HPDE6-E6E7 (cell line): ENCODE data around the gene TSPAN12.
"Not testable (repeated sequence)": the region's sequence is repeated elsewhere in the genome, so short reads cannot be mapped to it uniquely, and the experiment has no call there.

Experiments used
- DNase-seq: peaks from one replicate; pipeline ENCODE4 v3.0.0; 2011; ENCODE audit warnings: missing footprints; ENCODE audit errors: extremely low spot score

Gene TSPAN12

GRCh38 chr7:120857588-120858573 lies at the start of gene TSPAN12:
TSPAN12 (minus strand) TSS chr7:120858144; CDS start chr7:120856763, 1,381 bp downstream.
- peak; percentile 69 for DNase-seq

GRCh38 chr7:120898715-120899499 lies 41.0 kb upstream of the TSPAN12 start:
- no peak for DNase-seq

- not testable (repeated sequence) for DNase-seq
Measured at GRCh38 chr7:120895253-120895652, 37.3 kb upstream of the TSPAN12 start.

DNA sequence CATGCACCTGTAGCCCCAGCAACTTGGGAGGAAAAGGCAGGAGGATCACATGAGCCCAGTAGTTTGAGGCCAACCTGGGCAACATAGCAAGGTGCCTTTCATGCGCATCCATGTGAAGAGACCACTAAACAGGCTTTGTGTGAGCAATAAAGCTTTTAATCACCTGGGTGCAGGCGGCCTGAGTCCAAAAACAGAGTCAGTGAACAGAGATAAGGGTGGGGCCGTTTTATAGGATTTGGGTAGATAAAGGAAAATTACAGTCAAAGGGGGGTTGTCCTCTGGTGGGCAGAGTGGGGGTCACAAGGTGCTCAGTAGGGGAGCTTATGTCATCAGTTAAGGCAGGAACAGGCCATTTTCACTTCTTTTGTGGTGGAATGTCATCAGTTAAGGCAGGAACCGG lies 27.7 kb upstream of the TSPAN12 start:
- DNase-seq, result not testable (repeated sequence)

DNA sequence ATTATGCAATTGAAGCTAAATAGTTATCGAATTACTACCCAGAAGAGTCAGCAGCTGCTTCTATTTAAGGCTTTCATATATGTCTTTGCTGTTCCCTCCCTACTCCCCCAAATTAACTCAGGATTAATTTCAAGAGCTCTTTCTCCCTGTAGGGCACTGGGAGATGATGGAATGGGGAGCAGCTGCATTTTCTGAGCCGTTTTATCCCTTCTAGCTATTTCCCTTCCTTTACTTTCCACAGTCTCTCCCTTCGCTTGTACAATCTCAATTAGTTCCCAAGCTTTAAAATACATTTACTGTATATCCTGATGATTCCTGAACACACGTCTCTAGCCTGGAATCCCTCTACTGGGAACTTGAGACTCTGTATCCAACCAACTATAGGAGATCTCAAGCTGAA lies 19.8 kb upstream of the TSPAN12 start:
- no peak for DNase-seq

DNA sequence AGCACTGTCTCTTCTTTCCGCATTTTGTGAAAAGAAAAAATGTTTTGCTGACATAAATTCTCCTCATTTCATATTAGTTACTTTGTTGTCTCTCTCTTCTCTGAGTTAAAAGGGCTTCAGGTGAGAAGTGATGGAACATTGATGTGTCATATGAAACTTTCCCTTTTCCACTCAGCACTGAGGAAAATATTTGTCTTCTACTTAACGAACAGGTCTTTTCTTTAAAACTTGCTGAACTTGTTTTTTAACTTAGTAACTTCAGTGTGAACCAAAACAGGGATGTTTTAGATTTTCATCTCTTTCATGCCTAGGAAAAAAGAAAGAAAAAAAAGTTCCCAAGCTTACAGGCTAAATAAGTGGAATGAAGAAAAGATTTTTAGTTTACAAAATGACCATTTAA lies 19.0 kb upstream of the TSPAN12 start:
- DNase-seq, result peak; percentile 17

DNA sequence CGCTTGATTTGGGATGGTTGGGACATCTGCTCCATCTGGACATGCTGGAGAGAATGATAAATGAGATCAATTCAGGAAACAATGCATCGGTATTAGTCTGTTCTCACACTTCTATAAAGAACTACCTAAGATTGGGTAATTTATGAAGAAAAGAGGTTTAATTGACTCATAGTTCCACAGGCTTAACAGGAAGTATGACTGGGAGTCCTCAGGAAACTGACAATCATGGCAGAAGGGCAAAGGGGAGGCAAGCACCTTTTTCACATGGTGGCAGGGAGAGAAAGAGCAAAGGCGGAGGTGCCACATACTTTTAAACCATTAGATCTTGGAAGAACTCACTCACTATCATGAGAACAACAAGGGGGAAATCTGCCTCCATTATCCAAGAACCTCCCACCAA lies 16.8 kb upstream of the TSPAN12 start:
- DNase-seq, result no peak

DNA sequence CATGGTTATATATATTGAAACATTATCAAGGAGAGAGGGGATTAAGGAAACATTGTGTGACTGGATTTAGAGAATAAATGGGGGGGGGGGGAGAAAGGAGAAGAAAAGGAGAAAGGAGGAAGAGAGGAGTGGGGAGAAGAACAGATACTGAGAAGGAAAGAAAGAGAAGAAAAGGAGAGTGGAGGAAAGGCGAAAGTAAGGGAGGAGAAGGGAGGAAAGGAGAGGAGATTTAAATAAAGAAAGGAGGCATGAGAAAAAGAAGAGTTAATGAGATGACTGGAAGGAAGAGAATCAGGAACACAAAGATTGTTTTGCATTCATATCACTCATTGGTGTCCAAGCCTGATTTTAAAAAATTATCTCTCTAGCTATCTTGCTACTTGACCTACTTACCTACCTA lies 16.1 kb upstream of the TSPAN12 start:
- no peak for DNase-seq

DNA sequence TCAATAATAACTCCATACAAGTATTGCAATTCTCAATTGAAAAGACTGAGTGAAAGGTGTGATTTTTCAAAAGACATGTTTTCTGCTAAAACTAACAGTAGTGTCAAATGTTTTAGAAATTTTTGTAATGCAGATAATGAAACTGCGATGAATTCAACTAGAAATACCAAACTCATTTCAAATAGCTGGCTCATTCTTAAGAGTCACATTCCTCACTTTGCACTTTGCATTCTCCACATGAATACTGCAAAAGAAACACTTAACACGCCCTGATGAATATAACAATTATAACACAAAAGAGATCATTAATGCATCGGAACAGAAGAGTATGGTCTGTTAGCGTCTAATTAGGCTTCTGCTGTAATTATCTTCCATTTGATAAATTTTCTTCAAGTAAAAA lies 15.5 kb upstream of the TSPAN12 start:
- no peak for DNase-seq

GRCh38 chr7:120869700-120870099 lies 11.8 kb upstream of the TSPAN12 start:
- no peak for DNase-seq

DNA sequence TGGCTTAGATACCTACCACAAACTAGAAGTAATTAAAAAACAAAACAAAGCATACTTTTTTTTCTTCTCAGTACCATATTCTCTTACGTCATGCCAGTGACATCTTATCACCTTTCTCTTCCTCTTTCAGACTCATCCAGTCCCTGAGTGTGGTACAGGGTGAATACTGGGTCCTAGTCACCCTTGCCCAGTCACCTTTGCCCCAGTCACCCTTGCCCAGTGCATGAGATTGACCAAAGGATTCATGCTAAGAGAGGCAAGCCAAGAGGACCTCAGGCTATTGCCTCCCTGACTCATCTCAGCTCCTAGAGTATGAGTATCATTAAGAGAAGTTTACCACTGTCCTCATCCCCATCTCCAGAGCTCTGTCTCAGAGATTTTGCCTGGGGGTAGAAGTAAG lies 10.0 kb upstream of the TSPAN12 start:
- peak; percentile 5 for DNase-seq

DNA sequence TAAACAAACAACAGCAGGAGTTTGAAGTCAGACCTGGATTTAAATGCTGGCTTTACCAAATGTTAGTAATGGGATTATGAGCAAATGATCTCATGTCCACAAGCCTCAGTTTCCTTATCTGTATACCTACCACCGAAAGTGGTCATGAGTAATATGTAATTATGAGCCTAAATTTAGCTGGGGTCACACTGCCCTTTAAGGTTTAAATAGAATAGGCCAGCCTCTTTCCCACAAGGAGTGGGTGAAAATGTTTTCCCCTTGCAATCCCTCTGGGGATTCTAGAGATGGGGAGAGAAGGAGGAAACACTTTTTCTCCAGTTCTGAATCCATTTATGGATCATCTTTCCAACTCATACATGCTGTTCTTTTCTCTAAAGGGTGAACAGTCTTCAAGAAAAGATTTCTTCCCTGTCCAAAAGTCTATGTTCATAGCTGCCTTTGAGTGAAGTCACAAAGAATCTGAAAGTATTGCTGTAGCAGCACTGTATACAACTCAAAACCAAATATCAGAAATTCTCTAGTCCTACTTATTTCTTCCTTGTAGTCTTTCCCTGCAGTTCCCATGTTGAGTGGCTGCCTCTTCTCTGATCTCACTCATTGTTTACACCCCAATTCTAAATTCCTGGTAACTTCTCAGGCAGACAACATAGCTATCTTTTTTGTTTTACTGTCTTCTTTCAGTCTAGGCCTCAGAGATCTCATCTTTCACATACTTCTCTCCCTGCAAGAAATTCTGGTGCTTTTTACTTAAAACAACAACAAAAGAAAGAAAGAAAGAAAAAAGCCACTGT lies 7.4 kb upstream of the TSPAN12 start:
- DNase-seq, result no peak

DNA sequence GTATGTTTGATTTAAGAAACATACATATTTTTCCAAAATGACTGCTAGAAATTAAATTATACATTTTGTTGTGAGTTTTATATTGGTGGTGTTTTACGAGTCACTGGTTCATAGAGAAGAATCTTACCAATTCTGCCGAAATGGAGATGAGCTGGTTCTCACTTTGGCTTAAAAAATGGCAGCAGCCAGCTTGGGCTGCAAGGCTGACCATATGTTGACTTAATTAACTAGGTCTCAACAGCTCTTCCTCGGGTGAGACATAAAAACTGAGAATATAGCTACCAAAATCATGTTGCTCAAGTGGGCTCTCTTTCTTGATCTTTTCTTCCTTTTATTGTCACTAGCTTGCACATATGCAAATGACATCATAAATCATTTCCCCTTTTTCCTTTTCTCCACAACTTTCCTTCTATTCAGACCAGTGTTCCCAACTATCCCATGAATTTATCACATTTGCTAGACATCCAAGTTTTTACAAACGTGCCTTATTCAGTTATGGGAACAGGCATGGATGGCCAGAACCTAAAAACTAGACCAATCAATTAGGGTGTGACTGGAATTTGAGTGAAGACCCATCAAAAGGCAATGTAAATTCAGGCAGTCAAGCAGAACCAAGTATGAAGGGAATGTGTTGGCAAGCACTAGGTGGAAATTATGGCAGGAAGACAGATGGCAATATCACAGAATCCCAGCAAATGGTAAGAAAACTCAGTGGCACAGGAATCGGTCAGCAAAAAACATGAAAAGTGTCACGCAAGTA lies 6.4 kb upstream of the TSPAN12 start:
- DNase-seq, result no peak

DNA sequence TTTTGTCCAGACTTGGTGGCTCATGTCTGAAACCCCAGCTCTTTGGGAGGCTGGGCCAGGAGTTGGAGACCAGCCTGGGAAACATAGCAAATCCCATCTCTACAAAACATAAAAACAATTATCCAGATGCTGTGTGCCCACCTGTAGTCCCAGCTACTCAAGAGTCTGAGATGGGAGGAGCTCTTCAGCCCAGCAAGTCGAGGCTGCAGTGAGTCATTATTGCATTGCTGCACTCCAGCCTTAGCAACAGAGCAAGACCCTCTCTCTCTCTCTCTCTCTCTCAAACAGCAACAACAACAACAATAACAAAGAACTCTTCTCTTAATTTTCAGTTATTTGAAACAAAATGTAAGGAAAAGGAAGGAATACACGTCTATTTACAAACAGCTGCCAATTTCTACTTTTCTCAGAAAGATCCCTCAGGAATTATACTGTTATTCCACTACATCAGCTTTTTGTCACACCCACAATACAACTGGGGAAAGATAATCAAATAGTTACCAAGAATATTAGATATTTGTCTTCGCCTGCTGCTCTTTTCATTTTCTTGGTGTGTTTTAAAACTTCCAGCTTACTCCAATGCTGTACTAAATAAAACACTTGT lies 5.1 kb upstream of the TSPAN12 start:
- no peak for DNase-seq

DNA sequence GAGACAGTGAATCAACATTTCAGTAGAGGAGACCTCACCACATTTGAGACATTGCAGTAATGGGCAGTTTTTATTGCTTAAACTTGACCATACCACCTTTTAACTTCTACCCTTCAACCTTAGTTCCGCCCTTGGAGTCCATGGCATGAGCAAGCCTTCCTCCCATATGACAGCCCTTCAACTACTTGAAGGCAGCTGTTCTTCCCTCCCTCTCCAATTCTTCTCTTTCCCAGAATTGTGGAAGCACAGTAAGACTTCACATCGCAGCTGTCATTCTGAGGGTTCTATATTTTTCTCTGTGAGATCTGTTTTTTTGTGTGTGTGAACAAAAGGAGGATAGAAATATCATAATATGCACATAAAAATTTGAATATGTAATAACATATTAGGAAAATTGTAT lies 2.2 kb upstream of the TSPAN12 start:
- no peak for DNase-seq

GRCh38 chr7:120859459-120859858 lies 1.5 kb upstream of the TSPAN12 start:
- DNase-seq, result no peak

DNA sequence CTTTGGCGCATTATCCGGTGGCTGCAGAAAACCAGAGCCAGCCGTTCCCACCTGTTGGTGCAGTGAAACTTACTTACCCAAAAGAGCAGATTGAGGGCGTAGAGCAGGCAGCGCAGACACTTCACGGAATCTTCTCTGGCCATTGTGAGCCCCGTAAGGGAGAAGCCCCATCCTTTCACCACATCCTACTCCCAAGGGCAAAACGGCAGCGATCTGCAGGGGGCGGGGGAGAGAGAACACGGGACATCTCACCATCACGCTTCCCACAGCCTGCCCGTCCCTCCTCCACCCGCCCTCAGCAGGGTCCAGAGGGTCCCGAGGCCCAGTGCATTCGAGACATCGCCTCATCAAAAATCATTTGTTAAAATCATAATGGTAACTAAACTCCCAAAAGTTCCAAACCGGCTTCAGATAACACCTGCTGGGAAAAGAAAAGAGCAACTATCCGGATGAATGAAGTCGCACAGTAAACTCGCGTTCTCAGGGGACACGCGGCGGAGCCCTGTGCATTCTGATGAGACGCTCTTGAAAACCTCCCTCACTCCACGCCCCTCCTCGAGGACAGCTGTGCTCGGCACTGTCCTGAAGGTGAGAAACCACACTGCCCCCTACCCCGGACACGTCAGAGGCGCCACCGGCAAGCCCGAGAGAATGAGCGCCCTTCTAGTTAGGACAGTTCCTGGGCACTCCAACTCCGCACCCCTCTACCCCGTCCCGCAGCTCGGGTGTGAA lies 1.2 kb downstream of the TSPAN12 start:
- peak; percentile 28 for DNase-seq

DNA sequence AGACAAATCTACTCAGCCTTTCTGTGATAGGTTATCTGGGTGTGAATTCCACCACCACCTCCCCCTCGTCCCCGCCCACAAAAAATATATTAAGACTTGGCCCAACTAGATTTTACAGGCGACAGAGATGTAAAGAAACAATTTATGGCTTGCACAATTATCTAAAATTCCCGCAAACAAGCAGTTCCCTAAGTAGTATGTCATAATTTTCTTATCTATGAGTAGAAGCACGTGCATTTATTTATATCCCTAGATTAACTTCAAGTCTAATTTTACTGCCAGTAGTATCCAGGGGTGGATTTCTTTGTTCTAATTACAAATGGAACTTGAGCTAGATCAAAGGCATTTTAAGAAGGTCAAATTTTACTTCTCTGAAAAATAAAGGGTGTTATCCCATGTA lies 1.7 kb downstream of the TSPAN12 start:
- DNase-seq, result no peak

- no peak for DNase-seq
Measured at GRCh38 chr7:120852700-120853099, 5.2 kb downstream of the TSPAN12 start.

- no peak for DNase-seq
Measured at GRCh38 chr7:120843109-120843508, 14.8 kb downstream of the TSPAN12 start.
